Bronchial epithelial cell (primary cell): Measurements from ENCODE around the gene PRR16. TPM values are rescaled to one million over a fixed set of nuclear protein-coding genes. Genes with fewer than 3 reads are reported as not detected.

Source experiments
- DNase-seq: peaks from one replicate; pipeline ENCODE4 v3.0.0-alpha.2; 2010; ENCODE audit warnings: low read depth
- FAIRE-seq: peaks from 2 replicates; lab custom pipeline; 2011; peaks lifted over from hg19 to GRCh38; lab: Jason Lieb, UNC
- H3K27me3 ChIP-seq: 2 replicates; pipeline ENCODE4 v1.5.1; 2011; ENCODE audit warnings: low read length; ENCODE audit not compliant: control insufficient read depth, insufficient read depth
- H3K36me3 ChIP-seq: 2 replicates; pipeline ENCODE4 v1.5.1; 2011; ENCODE audit warnings: low read length; ENCODE audit not compliant: control insufficient read depth, insufficient read depth
- H3K4me3 ChIP-seq: 2 replicates; pipeline ENCODE4 v1.5.1; 2011; ENCODE audit warnings: mild to moderate bottlenecking, low read depth, low read length, control low read depth
- CTCF ChIP-seq: IDR thresholded peaks from 2 replicates; pipeline ENCODE4 v1.5.1; 2011; ENCODE audit warnings: mild to moderate bottlenecking, moderate library complexity, low read length, control low read depth, inconsistent platforms; ENCODE audit not compliant: insufficient read depth, severe bottlenecking
- total RNA-seq: library from RNA; depleted of rRNA; stranded (reverse); fragments of >200 nt; gene quantifications from 2 replicates; pipeline ENCODE4 v1.2.1, GENCODE V29; 2014

The PRR16 gene
- total RNA-seq, 1 donor from 2014 or later = 0.53 TPM

- FAIRE-seq = no peak
- Histone ChIP-seq H3K27me3 (no peaks in the 10 kb centered on the region), H3K4me3 (no peak overlapping the region), H3K36me3 (no peaks in the 10 kb centered on the region)
- no peak for DNase-seq
- TF ChIP-seq CTCF = no peak
Measured at GRCh38 chr5:120479066-120479465, 15.0 kb downstream of the PRR16 start.

DNA sequence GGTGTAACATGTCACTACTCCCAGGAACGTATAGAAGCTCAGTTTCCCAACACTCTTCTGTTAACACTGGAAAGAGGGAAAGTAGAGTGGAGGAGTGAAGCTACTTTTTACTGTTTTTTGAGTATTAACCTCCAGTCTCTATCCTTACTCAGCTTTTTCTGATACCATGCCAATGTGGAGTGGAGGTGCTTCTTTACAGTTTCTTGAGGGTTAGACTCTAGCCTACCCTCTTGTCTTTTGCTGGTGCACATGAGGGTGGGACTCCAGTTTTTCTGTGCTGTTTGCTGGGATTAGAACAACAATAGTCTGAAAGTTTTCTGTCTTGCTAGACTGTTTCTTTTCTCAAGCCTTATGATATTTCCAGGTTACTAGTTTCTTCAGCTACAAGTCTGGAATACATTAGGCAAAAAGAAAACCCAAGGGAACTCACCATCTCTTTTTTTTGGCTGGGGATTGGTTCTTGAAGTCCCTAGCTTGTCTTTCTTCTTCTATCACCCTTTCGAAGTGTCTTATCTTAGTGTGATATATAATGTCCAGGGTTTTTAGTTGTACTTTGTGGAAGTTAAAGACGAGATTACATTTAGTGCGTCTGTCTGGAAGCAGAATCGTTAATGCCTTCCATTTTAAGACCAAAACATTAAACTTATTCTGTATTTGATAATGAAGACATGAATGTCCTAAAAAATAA, 35.9 kb downstream of the PRR16 start:
- FAIRE-seq (no peak), DNase-seq (no peak)
- Histone ChIP-seq H3K4me3 (no peak overlapping the region), H3K27me3 (no peaks in the 10 kb centered on the region), H3K36me3 (no peaks in the 10 kb centered on the region)
- TF ChIP-seq CTCF = no peak

DNA sequence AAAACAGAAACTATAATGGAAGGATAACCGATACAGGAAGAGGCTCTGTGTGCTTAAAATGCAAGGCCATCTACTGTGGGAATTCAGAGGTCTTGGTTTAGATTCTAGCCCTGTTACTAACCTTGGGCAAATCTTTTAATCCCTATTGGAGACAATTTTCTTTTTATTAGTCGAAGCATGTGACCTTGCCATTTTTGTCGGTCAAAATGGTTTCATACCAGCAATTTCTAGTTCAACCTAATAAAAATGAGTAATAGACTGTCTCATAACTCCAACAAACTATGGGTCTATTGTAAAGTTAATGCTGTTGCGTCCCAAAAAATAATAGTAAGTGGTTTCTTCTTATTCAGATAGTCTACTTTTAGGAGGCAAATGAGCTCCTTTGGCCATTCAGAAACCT, 38.4 kb downstream of the PRR16 start:
- Histone ChIP-seq H3K4me3 (no peak overlapping the region), H3K36me3 (no peaks in the 10 kb centered on the region), H3K27me3 (no peaks in the 10 kb centered on the region)
- FAIRE-seq (no peak), DNase-seq (no peak)
- no peak for TF ChIP-seq CTCF

- Histone ChIP-seq H3K36me3 (no peaks in the 10 kb centered on the region), H3K4me3 (no peak overlapping the region), H3K27me3 (no peaks in the 10 kb centered on the region)
- DNase-seq = no peak
- FAIRE-seq = no peak
- TF ChIP-seq CTCF = no peak
Measured at GRCh38 chr5:120503341-120503740, 39.2 kb downstream of the PRR16 start.

GRCh38 chr5:120504057-120504456, 40.0 kb downstream of the PRR16 start:
- no peak overlapping the region for H3K4me3 ChIP-seq
- no peaks in the 10 kb centered on the region for H3K36me3 ChIP-seq
- DNase-seq (no peak), FAIRE-seq (no peak)
- H3K27me3 ChIP-seq = no peaks in the 10 kb centered on the region
- TF ChIP-seq CTCF = no peak

DNA sequence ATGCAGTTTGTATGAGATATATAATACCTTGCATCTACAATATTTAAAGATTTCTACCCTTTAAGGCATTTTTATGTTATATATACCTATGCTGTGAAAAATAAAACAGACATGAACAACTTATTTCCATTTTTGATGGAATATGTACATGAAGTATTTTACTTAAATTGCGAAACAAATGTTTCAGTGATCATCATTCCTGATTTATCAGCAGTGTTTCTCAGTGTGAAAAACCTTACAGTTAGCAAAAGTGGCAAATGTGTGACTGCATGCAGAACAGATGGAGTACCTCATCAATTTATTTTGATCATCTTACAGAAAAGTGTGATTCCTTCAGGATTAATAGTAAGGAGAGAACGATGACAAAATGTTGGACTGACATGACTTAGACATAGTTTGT, 43.1 kb downstream of the PRR16 start:
- Histone ChIP-seq H3K27me3 (no peaks in the 10 kb centered on the region), H3K36me3 (no peaks in the 10 kb centered on the region), H3K4me3 (no peak overlapping the region)
- TF ChIP-seq CTCF = no peak
- no peak for DNase-seq
- FAIRE-seq = no peak
